ENCODE data around the gene FOCAD.

- TF ChIP-seq EZH2 (IDR thresholded peaks at IDR 0.05; ENCODE audit: low read length, missing control alignments) (no peak), CTCF (conservative IDR thresholded peaks at IDR 0.05 in 1 of 2, IDR thresholded peaks at IDR 0.05 in 1 of 2; ENCODE audit: low read depth in 1 of 2, low read length in 2 of 2) (no peak)
Observed at GRCh38 chr9:20707708-20708107, 23.6 kb downstream of the FOCAD start.

Data from fibroblast of lung (primary cell).